GM12892 (cell line): ENCODE measurements around the gene KIAA0825.

Experiments
- DNase-seq: peaks from one replicate; pipeline ENCODE4 v3.0.0; 2011; ENCODE audit not compliant: insufficient read length
- FAIRE-seq: peaks from 2 replicates; lab custom pipeline; 2011; peaks lifted over from hg19 to GRCh38; lab: Jason Lieb, UNC
- POLR2A ChIP-seq: IDR thresholded peaks from 2 replicates; pipeline ENCODE4 v1.6.1; 2011; ENCODE audit warnings: low read depth, low read length, control low read depth
- POLR2AphosphoS5 ChIP-seq: IDR thresholded peaks from 2 replicates; pipeline ENCODE4 v1.6.1; 2011; ENCODE audit warnings: low read depth, low read length, control low read depth
- TAF1 ChIP-seq: IDR thresholded peaks from 2 replicates; pipeline ENCODE4 v1.6.1; 2011; ENCODE audit warnings: low read depth, mild to moderate bottlenecking, control low read depth, low read length, borderline replicate concordance

The KIAA0825 gene

GRCh38 chr5:94433397-94434163 lies 184.8 kb downstream of the KIAA0825 start:
- TF ChIP-seq POLR2A (no peak), TAF1 (no peak), POLR2AphosphoS5 (no peak)
- DNase-seq (no peak), FAIRE-seq (no peak)

- TF ChIP-seq POLR2A (no peak), POLR2AphosphoS5 (no peak), TAF1 (no peak)
- FAIRE-seq (no peak), DNase-seq (no peak)
These were observed 185.9 kb downstream of the KIAA0825 start for GRCh38 chr5:94432499-94432898.

- FAIRE-seq = no peak
- no peak for DNase-seq
- TF ChIP-seq POLR2AphosphoS5 (no peak), POLR2A (no peak), TAF1 (no peak)
These were observed 186.7 kb downstream of the KIAA0825 start for GRCh38 chr5:94431696-94432095.

- no peak for TF ChIP-seq TAF1
- TF ChIP-seq POLR2AphosphoS5 = no peak
- no peak for TF ChIP-seq POLR2A
- no peak for FAIRE-seq
- no peak for DNase-seq
These were observed 188.8 kb downstream of the KIAA0825 start for GRCh38 chr5:94429566-94429965.

GRCh38 chr5:94425396-94425795 lies 193.0 kb downstream of the KIAA0825 start:
- FAIRE-seq = no peak
- TF ChIP-seq TAF1 = no peak
- no peak for TF ChIP-seq POLR2AphosphoS5
- no peak for TF ChIP-seq POLR2A
- no peak for DNase-seq

- DNase-seq (no peak), FAIRE-seq (no peak)
- TF ChIP-seq POLR2AphosphoS5 (no peak), POLR2A (no peak)
These were observed 195.0 kb downstream of the KIAA0825 start for GRCh38 chr5:94423411-94423810.

- no peak for FAIRE-seq
These were observed 195.6 kb downstream of the KIAA0825 start for GRCh38 chr5:94422812-94423211.

GRCh38 chr5:94420885-94421284 lies 197.5 kb downstream of the KIAA0825 start:
- TF ChIP-seq POLR2AphosphoS5 (no peak), POLR2A (no peak), TAF1 (no peak)
- DNase-seq (no peak), FAIRE-seq (no peak)

More at GRCh38 chr5:94422812-94423211, 195.6 kb downstream of the KIAA0825 start:
- no peak for DNase-seq
- TF ChIP-seq POLR2A = no peak
- TF ChIP-seq POLR2AphosphoS5 = no peak
- TF ChIP-seq TAF1 = no peak

GRCh38 chr5:94415798-94416197 lies 202.6 kb downstream of the KIAA0825 start:
- DNase-seq (no peak), FAIRE-seq (no peak)
- TF ChIP-seq POLR2AphosphoS5 = no peak
- TF ChIP-seq TAF1 = no peak
- TF ChIP-seq POLR2A = no peak

- FAIRE-seq (no peak), DNase-seq (no peak)
- TF ChIP-seq TAF1 (no peak), POLR2A (no peak), POLR2AphosphoS5 (no peak)
These were observed 209.0 kb downstream of the KIAA0825 start for GRCh38 chr5:94409440-94409839.

GRCh38 chr5:94407023-94407422 lies 211.4 kb downstream of the KIAA0825 start:
- FAIRE-seq = no peak
- DNase-seq = no peak
- no peak for TF ChIP-seq POLR2A
- no peak for TF ChIP-seq TAF1
- no peak for TF ChIP-seq POLR2AphosphoS5

GRCh38 chr5:94403483-94403882 lies 214.9 kb downstream of the KIAA0825 start:
- DNase-seq = no peak
- no peak for FAIRE-seq
- no peak for TF ChIP-seq POLR2AphosphoS5
- TF ChIP-seq POLR2A = no peak
- no peak for TF ChIP-seq TAF1

GRCh38 chr5:94402096-94402495 lies 216.3 kb downstream of the KIAA0825 start:
- no peak for FAIRE-seq
- no peak for DNase-seq
- no peak for TF ChIP-seq TAF1
- TF ChIP-seq POLR2AphosphoS5 = no peak
- TF ChIP-seq POLR2A = no peak
